H1 (cell line): Measurements from ENCODE around the gene DBET. TPM values are rescaled to one million over a fixed set of nuclear protein-coding genes. Genes with fewer than 3 reads are reported as not detected.

Experiments used
- ASH2L ChIP-seq: fragments of 200-600, 300-600 bp; sonication (generic); IDR thresholded peaks from one replicate; pipeline ENCODE4 v1.7.1; 2017; ENCODE audit warnings: low read length
- CBX8 ChIP-seq: fragments of 300-800, 300-1000 bp; sonication (generic); IDR thresholded peaks from 2 replicates; pipeline ENCODE4 v1.7.1; 2016; ENCODE audit warnings: low read depth, low read length, borderline replicate concordance
- CHD1 ChIP-seq: IDR thresholded peaks from 2 replicates; pipeline ENCODE4 v1.6.1; 2012; ENCODE audit warnings: low read depth, low read length, improper control_type of control experiment
- EZH2 ChIP-seq: fragments of 200-600 bp; sonication (generic); IDR thresholded peaks from 2 replicates; pipeline ENCODE4 v1.7.1; 2012; ENCODE audit warnings: low read depth, mild to moderate bottlenecking, moderate library complexity, low read length, inconsistent platforms; ENCODE audit not compliant: severe bottlenecking
- GABPA ChIP-seq: IDR thresholded peaks from 2 replicates; pipeline ENCODE4 v1.6.1; 2011; ENCODE audit warnings: mild to moderate bottlenecking, low read length, moderate library complexity, borderline replicate concordance; ENCODE audit not compliant: insufficient read depth
- KDM4A ChIP-seq: IDR thresholded peaks from one replicate; pipeline ENCODE4 v1.7.1; 2012; ENCODE audit warnings: low read depth, mild to moderate bottlenecking, moderate library complexity, low read length, inconsistent platforms; ENCODE audit not compliant: severe bottlenecking
- POU5F1 ChIP-seq: IDR thresholded peaks from 2 replicates; pipeline ENCODE4 v1.6.1; 2011; ENCODE audit warnings: low read depth, mild to moderate bottlenecking, low read length, moderate library complexity
- SIRT6 ChIP-seq: IDR thresholded peaks from one replicate; pipeline ENCODE4 v1.7.1; 2012; ENCODE audit warnings: low read length, inconsistent platforms
- SP4 ChIP-seq: IDR thresholded peaks from 2 replicates; pipeline ENCODE4 v1.6.1; 2012; ENCODE audit warnings: low read length, inconsistent platforms
- SRF ChIP-seq: IDR thresholded peaks from 2 replicates; pipeline ENCODE4 v1.6.1; 2011; ENCODE audit warnings: mild to moderate bottlenecking, low read depth, low read length, moderate library complexity
- SUZ12 ChIP-seq: fragments of 200-600 bp; sonication (generic); IDR thresholded peaks from 2 replicates; pipeline ENCODE4 v1.6.1; 2012; ENCODE audit warnings: mild to moderate bottlenecking, inconsistent platforms, low read length, moderate library complexity, mixed read lengths
- polyA plus RNA-seq, 7 experiments: library from polyadenylated mRNA; depleted of rRNA in 3 of 7; stranded (reverse) in 5 of 7; unstranded in 2 of 7; fragments of >200 nt in 5 of 7; fragments of 200-250 nt in 2 of 7; gene quantifications; 1 replicate in 5 of 7; 2 replicates in 1 of 7; 4 replicates in 1 of 7; pipeline versions ENCODE4 v1.2.1 to v1.2.3, GENCODE V29; 2011 to 2013; ENCODE audit warnings: missing spikeins in 2 of 7, mixed read lengths in 2 of 7
- total RNA-seq: library from RNA; stranded (reverse); fragmentation: NEBNext Ultra II Directional; extraction: Animal tissue kit (Norgen Biotek cat#: 25700); gene quantifications from 2 replicates; pipeline ENCODE4 v1.2.1, GENCODE V29; 2021
- TF ChIP-seq, protein P1 (sequence below): IDR thresholded peaks from 2 replicates; pipeline ENCODE4 v1.6.1; 2012; ENCODE audit warnings: low read length, inconsistent platforms
- TF ChIP-seq, protein P2 (sequence below), 3 experiments: IDR thresholded peaks; 1 replicate in 2 of 3; 2 replicates in 1 of 3; pipeline versions ENCODE4 v1.5.1 to v1.6.1; 2011; ENCODE audit warnings: low read length in 3 of 3, mild to moderate bottlenecking in 3 of 3, inconsistent platforms in 2 of 3, low read depth in 1 of 3, moderate library complexity in 1 of 3; ENCODE audit not compliant: insufficient read depth in 1 of 3; ENCODE audit errors: control extremely low read depth in 1 of 3

The DBET gene
- total and polyA plus RNA-seq, 2 of the 8 experiments (the other 6 are each of a cell fraction or from before 2014, with no cell fraction given): not detected

- no peak for TF ChIP-seq SP4
- no peak for TF ChIP-seq CHD1
- TF ChIP-seq, protein P1, sequence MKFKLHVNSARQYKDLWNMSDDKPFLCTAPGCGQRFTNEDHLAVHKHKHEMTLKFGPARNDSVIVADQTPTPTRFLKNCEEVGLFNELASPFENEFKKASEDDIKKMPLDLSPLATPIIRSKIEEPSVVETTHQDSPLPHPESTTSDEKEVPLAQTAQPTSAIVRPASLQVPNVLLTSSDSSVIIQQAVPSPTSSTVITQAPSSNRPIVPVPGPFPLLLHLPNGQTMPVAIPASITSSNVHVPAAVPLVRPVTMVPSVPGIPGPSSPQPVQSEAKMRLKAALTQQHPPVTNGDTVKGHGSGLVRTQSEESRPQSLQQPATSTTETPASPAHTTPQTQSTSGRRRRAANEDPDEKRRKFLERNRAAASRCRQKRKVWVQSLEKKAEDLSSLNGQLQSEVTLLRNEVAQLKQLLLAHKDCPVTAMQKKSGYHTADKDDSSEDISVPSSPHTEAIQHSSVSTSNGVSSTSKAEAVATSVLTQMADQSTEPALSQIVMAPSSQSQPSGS: no peak
- TF ChIP-seq ASH2L: no peak
- TF ChIP-seq EZH2: peak; percentile 73
- TF ChIP-seq, protein P2, sequence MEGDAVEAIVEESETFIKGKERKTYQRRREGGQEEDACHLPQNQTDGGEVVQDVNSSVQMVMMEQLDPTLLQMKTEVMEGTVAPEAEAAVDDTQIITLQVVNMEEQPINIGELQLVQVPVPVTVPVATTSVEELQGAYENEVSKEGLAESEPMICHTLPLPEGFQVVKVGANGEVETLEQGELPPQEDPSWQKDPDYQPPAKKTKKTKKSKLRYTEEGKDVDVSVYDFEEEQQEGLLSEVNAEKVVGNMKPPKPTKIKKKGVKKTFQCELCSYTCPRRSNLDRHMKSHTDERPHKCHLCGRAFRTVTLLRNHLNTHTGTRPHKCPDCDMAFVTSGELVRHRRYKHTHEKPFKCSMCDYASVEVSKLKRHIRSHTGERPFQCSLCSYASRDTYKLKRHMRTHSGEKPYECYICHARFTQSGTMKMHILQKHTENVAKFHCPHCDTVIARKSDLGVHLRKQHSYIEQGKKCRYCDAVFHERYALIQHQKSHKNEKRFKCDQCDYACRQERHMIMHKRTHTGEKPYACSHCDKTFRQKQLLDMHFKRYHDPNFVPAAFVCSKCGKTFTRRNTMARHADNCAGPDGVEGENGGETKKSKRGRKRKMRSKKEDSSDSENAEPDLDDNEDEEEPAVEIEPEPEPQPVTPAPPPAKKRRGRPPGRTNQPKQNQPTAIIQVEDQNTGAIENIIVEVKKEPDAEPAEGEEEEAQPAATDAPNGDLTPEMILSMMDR (IDR thresholded peaks at IDR 0.05; ENCODE audit: control extremely low read depth in 1 of 3, insufficient read depth in 1 of 3, low read depth in 1 of 3, low read length in 3 of 3): no peak
- no peak for TF ChIP-seq POU5F1
- no peak for TF ChIP-seq SRF
- TF ChIP-seq SUZ12: peak; percentile 61
- peak; percentile 28; the same call in 1 of the 2 replicates for TF ChIP-seq CBX8
- no peak for TF ChIP-seq GABPA
- TF ChIP-seq SIRT6: no peak
- no peak for TF ChIP-seq KDM4A
These were observed 47.7 kb upstream of the DBET start (continued) for GRCh38 chr4:190016369-190017289.
